ENCODE data around the gene EYA2.

DNA sequence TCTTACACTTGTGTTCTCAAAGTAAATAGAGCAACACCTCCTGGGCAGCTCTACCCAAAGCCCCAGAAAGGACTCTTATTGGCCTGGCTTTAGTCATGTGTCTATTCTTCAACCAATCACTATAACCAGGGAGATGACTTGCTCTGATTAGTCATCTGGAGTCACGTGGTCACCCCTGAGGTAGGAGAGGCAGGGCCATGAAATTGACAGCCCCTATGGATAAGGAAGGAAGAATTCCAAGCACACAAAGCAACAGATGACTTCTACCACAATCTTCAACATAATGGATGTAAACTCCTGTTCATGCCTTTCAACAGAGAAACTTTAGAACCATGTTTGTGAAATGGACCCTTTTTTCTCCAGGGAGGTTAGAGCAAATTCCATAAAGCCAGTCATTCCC, 24.6 kb upstream of the EYA2 start:
- TF ChIP-seq, protein P1, sequence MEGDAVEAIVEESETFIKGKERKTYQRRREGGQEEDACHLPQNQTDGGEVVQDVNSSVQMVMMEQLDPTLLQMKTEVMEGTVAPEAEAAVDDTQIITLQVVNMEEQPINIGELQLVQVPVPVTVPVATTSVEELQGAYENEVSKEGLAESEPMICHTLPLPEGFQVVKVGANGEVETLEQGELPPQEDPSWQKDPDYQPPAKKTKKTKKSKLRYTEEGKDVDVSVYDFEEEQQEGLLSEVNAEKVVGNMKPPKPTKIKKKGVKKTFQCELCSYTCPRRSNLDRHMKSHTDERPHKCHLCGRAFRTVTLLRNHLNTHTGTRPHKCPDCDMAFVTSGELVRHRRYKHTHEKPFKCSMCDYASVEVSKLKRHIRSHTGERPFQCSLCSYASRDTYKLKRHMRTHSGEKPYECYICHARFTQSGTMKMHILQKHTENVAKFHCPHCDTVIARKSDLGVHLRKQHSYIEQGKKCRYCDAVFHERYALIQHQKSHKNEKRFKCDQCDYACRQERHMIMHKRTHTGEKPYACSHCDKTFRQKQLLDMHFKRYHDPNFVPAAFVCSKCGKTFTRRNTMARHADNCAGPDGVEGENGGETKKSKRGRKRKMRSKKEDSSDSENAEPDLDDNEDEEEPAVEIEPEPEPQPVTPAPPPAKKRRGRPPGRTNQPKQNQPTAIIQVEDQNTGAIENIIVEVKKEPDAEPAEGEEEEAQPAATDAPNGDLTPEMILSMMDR (IDR thresholded peaks at IDR 0.05), result no peak
- no peak for TF ChIP-seq POLR2A (IDR thresholded peaks at IDR 0.05)
